HCT116 (cell line): ENCODE data around the gene BPIFB6. TPM values are rescaled to one million over a fixed set of nuclear protein-coding genes. Genes with fewer than 3 reads are reported as not detected.

ENCODE experiments used
- ATAC-seq: fragments of 200-7000 bp; cut with Tn5 transposase; 2 replicates; pipeline ENCODE4 v1.9.1; 2020; ENCODE audit warnings: mild to moderate bottlenecking, moderate library complexity
- Bru-seq: library from RNA; stranded (reverse); fragments of 400-500 nt; gene quantifications from one replicate; lab custom pipeline; 2021; lab: Mats Ljungman, UMichigan
- BruChase-seq, 2 experiments: library from RNA; stranded (reverse); fragments of 400-500 nt; gene quantifications; one replicate each; lab custom pipeline; 2021; lab: Mats Ljungman, UMichigan
- BruUV-seq: library from RNA; stranded (reverse); fragments of 400-500 nt; replicated peaks from 2 replicates; lab custom pipeline; 2021; lab: Mats Ljungman, UMichigan
- CTCF ChIA-PET: fragments of 300-600 bp; sonication (Branson Sonifier 250); formaldehyde crosslinking; loops from one replicate; lab custom pipeline; 2021; ENCODE audit warnings: antibody characterized with exemption; lab: Charles Lee
- POLR2A ChIA-PET: fragments of 300-600, 350-600 bp; sonication (Branson Sonifier 250); formaldehyde crosslinking; loops from one replicate; lab custom pipeline; 2021; ENCODE audit warnings: antibody characterized with exemption; lab: Charles Lee
- RAD21 ChIA-PET, 2 experiments: fragments of 300-600 bp; sonication (Branson Sonifier 250); formaldehyde crosslinking; loops; one replicate each; lab custom pipeline; 2023; ENCODE audit warnings: low total read pairs in 2 of 2; ENCODE audit not compliant: uncharacterized antibody in 2 of 2, unreplicated experiment in 2 of 2, low non-redundant PET in 1 of 2; lab: Charles Lee
- DNase-seq: peaks from one replicate; pipeline ENCODE4 v3.0.0-alpha.2; 2010; ENCODE audit warnings: low read depth, low spot score
- H2AFZ ChIP-seq: fragments of 200-600 bp; shearing (Covaris generic), sonication (generic); 2 replicates; pipeline ENCODE4 v1.6.1; 2017; ENCODE audit warnings: low read depth, mixed run types, mixed read lengths, antibody characterized with exemption, low read length; ENCODE audit not compliant: poor library complexity, severe bottlenecking
- H3K27ac ChIP-seq: 2 replicates; pipeline ENCODE4 v1.5.1; 2012; ENCODE audit warnings: low read depth, low read length
- H3K27me3 ChIP-seq: fragments of 200-600 bp; sonication (generic); 2 replicates; pipeline ENCODE4 v1.6.1; 2016; ENCODE audit warnings: mixed run types, low read length, mixed read lengths; ENCODE audit not compliant: insufficient read depth
- H3K36me3 ChIP-seq, 2 experiments: fragments of 200-500 bp in 1 of 2; fragments of 200-600 bp in 1 of 2; sonication (Bioruptor generic) in 1 of 2; sonication (generic) in 1 of 2; 2 replicates each; pipeline versions ENCODE4 v1.5.1 to v1.6.1; 2014 to 2016; ENCODE audit warnings: low read length in 2 of 2, inconsistent platforms in 1 of 2, mixed read lengths in 1 of 2, mixed run types in 1 of 2; ENCODE audit not compliant: insufficient read depth in 2 of 2, control insufficient read depth in 1 of 2
- H3K4me1 ChIP-seq, 2 experiments: fragments of 200-600 bp in 1 of 2; sonication (generic) in 1 of 2; 2 replicates each; pipeline versions ENCODE4 v1.5.1 to v1.6.1; 2012 to 2017; ENCODE audit warnings: low read length in 2 of 2, inconsistent platforms in 1 of 2, mild to moderate bottlenecking in 1 of 2, mixed read lengths in 1 of 2, mixed run types in 1 of 2, moderate library complexity in 1 of 2; ENCODE audit not compliant: insufficient read depth in 2 of 2, control insufficient read depth in 1 of 2
- H3K4me2 ChIP-seq: fragments of 200-600 bp; sonication (generic); 2 replicates; pipeline ENCODE4 v1.6.1; 2017; ENCODE audit warnings: mixed run types, low read length, mixed read lengths
- H3K4me3 ChIP-seq, 2 experiments: fragments of 200-600 bp in 1 of 2; sonication (generic) in 1 of 2; replicated peaks in 1 of 2; 2 replicates each; pipeline ENCODE4 v1.5.1; 2011 to 2016; ENCODE audit warnings: low read length in 2 of 2, control low read depth in 1 of 2, low read depth in 1 of 2, mild to moderate bottlenecking in 1 of 2, mixed read lengths in 1 of 2, mixed run types in 1 of 2
- H3K79me2 ChIP-seq: fragments of 200-600 bp; sonication (generic); 2 replicates; pipeline ENCODE4 v1.6.1; 2017; ENCODE audit warnings: mild to moderate bottlenecking, mixed run types, low read length, moderate library complexity, mixed read lengths; ENCODE audit not compliant: insufficient read depth
- H3K9ac ChIP-seq: fragments of 200-600 bp; sonication (generic); 2 replicates; pipeline ENCODE4 v1.6.1; 2016; ENCODE audit warnings: low read length, mixed read lengths
- H3K9me2 ChIP-seq: fragments of 200-600 bp; sonication (generic), shearing (Covaris generic); 2 replicates; pipeline ENCODE4 v1.6.1; 2017; ENCODE audit warnings: mixed run types, mild to moderate bottlenecking, moderate library complexity; ENCODE audit not compliant: insufficient read depth
- H3K9me3 ChIP-seq, 2 experiments: fragments of 200-500 bp in 1 of 2; fragments of 200-600 bp in 1 of 2; sonication (Bioruptor generic) in 1 of 2; sonication (generic) in 1 of 2; 2 replicates each; pipeline ENCODE4 v1.6.1; 2014 to 2017; ENCODE audit warnings: low read length in 2 of 2, mixed read lengths in 2 of 2, inconsistent platforms in 1 of 2, low read depth in 1 of 2, mild to moderate bottlenecking in 1 of 2, mixed run types in 1 of 2, moderate library complexity in 1 of 2; ENCODE audit not compliant: control insufficient read depth in 1 of 2, insufficient read depth in 1 of 2
- H4K20me1 ChIP-seq: fragments of 200-600 bp; sonication (generic), shearing (Covaris generic); 2 replicates; pipeline ENCODE4 v1.6.1; 2017; ENCODE audit warnings: mixed run types, mild to moderate bottlenecking, moderate library complexity; ENCODE audit not compliant: insufficient read depth
- ATF3 ChIP-seq: IDR thresholded peaks from 2 replicates; pipeline ENCODE4 v1.6.1; 2012
- CBX3 ChIP-seq: IDR thresholded peaks from 2 replicates; pipeline ENCODE4 v1.6.1; 2012; ENCODE audit warnings: low read depth
- CEBPB ChIP-seq: IDR thresholded peaks from 2 replicates; pipeline ENCODE4 v1.6.1; 2012; ENCODE audit warnings: low read depth
- CTCF ChIP-seq, 3 experiments: fragments of 200-600 bp in 1 of 3; sonication (generic) in 1 of 3; IDR thresholded peaks in 2 of 3; conservative IDR thresholded peaks in 1 of 3; 2 replicates each; pipeline ENCODE4 v1.5.1; 2012 to 2017; ENCODE audit warnings: low read depth in 2 of 3, low read length in 2 of 3, antibody characterized with exemption in 1 of 3, borderline replicate concordance in 1 of 3, control low read depth in 1 of 3, mild to moderate bottlenecking in 1 of 3, mixed read lengths in 1 of 3, mixed run types in 1 of 3, moderate library complexity in 1 of 3; ENCODE audit not compliant: insufficient read depth in 1 of 3
- EGR1 ChIP-seq: IDR thresholded peaks from 2 replicates; pipeline ENCODE4 v1.6.1; 2012; ENCODE audit warnings: low read depth
- ELF1 ChIP-seq: IDR thresholded peaks from 2 replicates; pipeline ENCODE4 v1.6.1; 2012; ENCODE audit warnings: low read depth, borderline replicate concordance
- EZH2 ChIP-seq: fragments of 200-600 bp; sonication (generic); IDR thresholded peaks from 2 replicates; pipeline ENCODE4 v1.6.1; 2017; ENCODE audit warnings: antibody characterized with exemption, mixed run types
- EZH2phosphoT487 ChIP-seq: fragments of 200-600 bp; IDR thresholded peaks from 2 replicates; pipeline ENCODE4 v1.6.1; 2018; ENCODE audit warnings: antibody characterized with exemption, borderline replicate concordance
- FOSL1 ChIP-seq: IDR thresholded peaks from 2 replicates; pipeline ENCODE4 v1.6.1; 2012; ENCODE audit warnings: low read depth
- JUND ChIP-seq: IDR thresholded peaks from 2 replicates; pipeline ENCODE4 v1.6.1; 2012
- MAX ChIP-seq: IDR thresholded peaks from 2 replicates; pipeline ENCODE4 v1.6.1; 2012
- POLR2AphosphoS5 ChIP-seq: IDR thresholded peaks from 2 replicates; pipeline ENCODE4 v1.6.1; 2011; ENCODE audit warnings: mild to moderate bottlenecking, low read depth, low read length, moderate library complexity
- REST ChIP-seq: IDR thresholded peaks from 2 replicates; pipeline ENCODE4 v1.6.1; 2012; ENCODE audit warnings: low read depth
- SIN3A ChIP-seq: IDR thresholded peaks from 2 replicates; pipeline ENCODE4 v1.6.1; 2012; ENCODE audit warnings: low read depth
- SP1 ChIP-seq: IDR thresholded peaks from 2 replicates; pipeline ENCODE4 v1.6.1; 2012; ENCODE audit warnings: low read depth
- SRF ChIP-seq: IDR thresholded peaks from 2 replicates; pipeline ENCODE4 v1.6.1; 2012; ENCODE audit warnings: low read depth
- TCF7L2 ChIP-seq: IDR thresholded peaks from 2 replicates; pipeline ENCODE4 v1.7.0; 2011; ENCODE audit warnings: borderline replicate concordance, inconsistent platforms; ENCODE audit not compliant: insufficient read depth, insufficient read length; ENCODE audit errors: extremely low read depth
- YY1 ChIP-seq: IDR thresholded peaks from 2 replicates; pipeline ENCODE4 v1.6.1; 2011; ENCODE audit warnings: low read length, low read depth, moderate library complexity, mild to moderate bottlenecking; ENCODE audit not compliant: insufficient replicate concordance; ENCODE audit errors: extremely low read depth
- ZFX ChIP-seq: fragments of 450-650 bp; IDR thresholded peaks from 2 replicates; pipeline ENCODE4 v1.6.1; 2017
- intact Hi-C: fragments of 100-400 bp; cut with micrococcal nuclease; formaldehyde crosslinking; loops from 2 replicates; pipeline ENCODE4 v1.10.0; 2022
- long read RNA-seq: library from polyadenylated mRNA; unstranded; transcript quantifications from one replicate; pipeline ENCODE4 v2.0.0, GENCODE V29; 2021; ENCODE audit not compliant: unreplicated experiment
- polyA plus RNA-seq: library from polyadenylated mRNA; unstranded; fragments of >200 nt; gene quantifications from 2 replicates; pipeline ENCODE4 v1.2.1, GENCODE V29; 2012; ENCODE audit warnings: missing spikeins
- total RNA-seq: library from RNA; stranded (reverse); gene quantifications from one replicate; pipeline ENCODE4 v1.2.1, GENCODE V29; 2021; ENCODE audit not compliant: unreplicated experiment

BPIFB6 gene
- total RNA-seq: not detected
- polyA plus RNA-seq: not detected in 2 replicates
- Bru-seq, nascent RNA: not detected
- BruChase-seq, experiment 1, labeled RNA remaining after a 6-hour chase: not detected
- not detected for BruChase-seq, experiment 2, labeled RNA remaining after a 2-hour chase
- long read RNA-seq: 0 reads

GRCh38 chr20:33031531-33031930 lies at the start of gene BPIFB6:
TSS of gene BPIFB6 (plus strand) at chr20:33031648. CDS start at chr20:33031648, 0 bp downstream.
- CTCF ChIA-PET: no interaction called here

More at GRCh38 chr20:33031531-33031930, at the start of gene BPIFB6:
- no peak within 1 kb of the TSS for H3K27ac ChIP-seq
- DNase-seq (no peak), ATAC-seq (no peak)
- H4K20me1 ChIP-seq: no peaks in the 10 kb centered on the region
- RAD21 ChIA-PET: no interaction called here
- no peak for TF ChIP-seq ZFX
- no peak for TF ChIP-seq CBX3
- TF ChIP-seq EZH2phosphoT487: no peak
- no peak for TF ChIP-seq SIN3A
- no peak for TF ChIP-seq EGR1
- TF ChIP-seq ATF3: no peak
- no peak for TF ChIP-seq EZH2
- no peak for TF ChIP-seq CTCF (IDR thresholded peaks at IDR 0.05 in 2 of 3, conservative IDR thresholded peaks at IDR 0.05 in 1 of 3; ENCODE audit: borderline replicate concordance in 1 of 3, insufficient read depth in 1 of 3, low read depth in 2 of 3, low read length in 2 of 3)
- TF ChIP-seq ELF1: no peak
- no peak for TF ChIP-seq FOSL1
- no peak for TF ChIP-seq TCF7L2
- TF ChIP-seq REST: no peak
- no peak for TF ChIP-seq SRF
- no peak for TF ChIP-seq MAX
- TF ChIP-seq POLR2AphosphoS5: no peak
- no peak for TF ChIP-seq YY1
- no peak for TF ChIP-seq SP1
- TF ChIP-seq CEBPB: no peak
- TF ChIP-seq JUND: no peak
- no peaks in the 10 kb centered on the region for H3K9me2 ChIP-seq
- H3K9ac ChIP-seq: no peak within 1 kb of the TSS
- H3K9me3 ChIP-seq: no peaks in the 10 kb centered on the region
- POLR2A ChIA-PET: no interaction called here
- no peak within 1 kb of the TSS for H2AFZ ChIP-seq
- peaks cover 22% of the 10 kb centered on the region; the same call in 1 of the 2 replicates for H3K27me3 ChIP-seq
- no peaks in the 10 kb centered on the region for H3K4me1 ChIP-seq
- no peak within 1 kb of the TSS for H3K4me2 ChIP-seq
- intact Hi-C loops: no loop called here
- no peaks in the 10 kb centered on the region for H3K79me2 ChIP-seq
- H3K4me3 ChIP-seq: no peak within 1 kb of the TSS
- no peaks in the 10 kb centered on the region for H3K36me3 ChIP-seq
- no TSS peak for BruUV-seq
